Subcutaneous adipose tissue (tissue), 4 donors: Measurements from ENCODE around the gene BRIP1. TPM values are rescaled to one million over a fixed set of nuclear protein-coding genes. Genes with fewer than 3 reads are reported as not detected.

Experiments
- CTCF ChIP-seq: fragments of 450-650 bp; IDR thresholded peaks from one replicate; pipeline ENCODE4 v1.5.1; 2016; ENCODE audit warnings: low read depth, mild to moderate bottlenecking, control low read depth, antibody characterized with exemption, moderate library complexity
- total RNA-seq, 4 donors: library from RNA; depleted of rRNA; stranded (reverse); fragments of >200 nt; gene quantifications; one replicate each; pipeline ENCODE4 v1.1.0, GENCODE V29; 2016

BRIP1 gene
- total RNA-seq, 4 donors from 2014 or later, result 0.33 to 1.1 (median 0.98) TPM

GRCh38 chr17:61817452-61817851, 45.9 kb downstream of the BRIP1 start:
- TF ChIP-seq CTCF, result no peak

GRCh38 chr17:61816538-61816937, 46.8 kb downstream of the BRIP1 start:
- TF ChIP-seq CTCF, result no peak

GRCh38 chr17:61815863-61816503, 47.3 kb downstream of the BRIP1 start:
- peak; percentile 94 for TF ChIP-seq CTCF

GRCh38 chr17:61814485-61814884, 48.8 kb downstream of the BRIP1 start:
- peak; percentile 81 for TF ChIP-seq CTCF

GRCh38 chr17:61813211-61813610, 50.1 kb downstream of the BRIP1 start:
- TF ChIP-seq CTCF, result peak; percentile 96

GRCh38 chr17:61812747-61813146, 50.6 kb downstream of the BRIP1 start:
- TF ChIP-seq CTCF, result no peak

GRCh38 chr17:61809816-61810392, 53.4 kb downstream of the BRIP1 start:
- peak; percentile 83 for TF ChIP-seq CTCF
